Right lobe of liver (tissue), 4 donors: ENCODE measurements around the gene MICU1.

ENCODE experiments used
- POLR2A ChIP-seq: fragments of 450-650 bp; IDR thresholded peaks from one replicate; pipeline ENCODE4 v1.6.1; 2017; ENCODE audit warnings: antibody characterized with exemption, mild to moderate bottlenecking
- TF ChIP-seq, protein P1 (sequence below), 4 donors: fragments of 200-600 bp in 3 of 4; fragments of 450-650 bp in 1 of 4; IDR thresholded peaks; one replicate each; pipeline versions ENCODE4 v1.5.1 to v1.8.0; 2016 to 2022; ENCODE audit warnings: antibody characterized with exemption in 4 of 4, mild to moderate bottlenecking in 2 of 4
- donor health status: DM: no; HTN: no; CAD: no.
- donor health status: DM: no; HTN: no; CAD: no.
- donor health status: DM: no; HTN: yes; CAD: no.

- TF ChIP-seq, protein P1, sequence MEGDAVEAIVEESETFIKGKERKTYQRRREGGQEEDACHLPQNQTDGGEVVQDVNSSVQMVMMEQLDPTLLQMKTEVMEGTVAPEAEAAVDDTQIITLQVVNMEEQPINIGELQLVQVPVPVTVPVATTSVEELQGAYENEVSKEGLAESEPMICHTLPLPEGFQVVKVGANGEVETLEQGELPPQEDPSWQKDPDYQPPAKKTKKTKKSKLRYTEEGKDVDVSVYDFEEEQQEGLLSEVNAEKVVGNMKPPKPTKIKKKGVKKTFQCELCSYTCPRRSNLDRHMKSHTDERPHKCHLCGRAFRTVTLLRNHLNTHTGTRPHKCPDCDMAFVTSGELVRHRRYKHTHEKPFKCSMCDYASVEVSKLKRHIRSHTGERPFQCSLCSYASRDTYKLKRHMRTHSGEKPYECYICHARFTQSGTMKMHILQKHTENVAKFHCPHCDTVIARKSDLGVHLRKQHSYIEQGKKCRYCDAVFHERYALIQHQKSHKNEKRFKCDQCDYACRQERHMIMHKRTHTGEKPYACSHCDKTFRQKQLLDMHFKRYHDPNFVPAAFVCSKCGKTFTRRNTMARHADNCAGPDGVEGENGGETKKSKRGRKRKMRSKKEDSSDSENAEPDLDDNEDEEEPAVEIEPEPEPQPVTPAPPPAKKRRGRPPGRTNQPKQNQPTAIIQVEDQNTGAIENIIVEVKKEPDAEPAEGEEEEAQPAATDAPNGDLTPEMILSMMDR (IDR thresholded peaks at IDR 0.05), result no peak
- TF ChIP-seq POLR2A, result no peak
Observed at GRCh38 chr10:72337722-72338121, 288.2 kb downstream of the MICU1 start.
